ENCODE measurements around the gene SNX21.

SNX21 gene

DNA sequence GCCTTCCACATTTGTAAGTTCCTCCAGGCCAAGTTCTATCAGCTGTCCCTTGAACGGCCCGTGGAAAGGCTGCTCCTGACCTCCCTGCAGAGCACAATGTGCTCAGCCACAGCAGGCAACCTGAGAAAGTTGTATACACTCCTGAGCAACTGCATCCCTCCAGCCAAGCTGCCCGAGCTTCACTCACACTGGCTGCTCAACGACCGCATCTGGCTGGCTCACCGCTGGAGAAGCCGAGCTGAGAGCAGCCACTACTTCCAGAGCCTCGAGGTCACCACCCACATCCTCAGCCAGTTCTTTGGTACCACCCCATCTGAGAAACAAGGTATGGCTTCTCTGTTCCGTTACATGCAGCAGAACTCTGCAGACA lies 49.5 kb downstream of the SNX21 start:
- FAIRE-seq (no peak), DNase-seq (ENCODE audit: insufficient read length, low spot score) (no peak)
- TF ChIP-seq, protein P1, sequence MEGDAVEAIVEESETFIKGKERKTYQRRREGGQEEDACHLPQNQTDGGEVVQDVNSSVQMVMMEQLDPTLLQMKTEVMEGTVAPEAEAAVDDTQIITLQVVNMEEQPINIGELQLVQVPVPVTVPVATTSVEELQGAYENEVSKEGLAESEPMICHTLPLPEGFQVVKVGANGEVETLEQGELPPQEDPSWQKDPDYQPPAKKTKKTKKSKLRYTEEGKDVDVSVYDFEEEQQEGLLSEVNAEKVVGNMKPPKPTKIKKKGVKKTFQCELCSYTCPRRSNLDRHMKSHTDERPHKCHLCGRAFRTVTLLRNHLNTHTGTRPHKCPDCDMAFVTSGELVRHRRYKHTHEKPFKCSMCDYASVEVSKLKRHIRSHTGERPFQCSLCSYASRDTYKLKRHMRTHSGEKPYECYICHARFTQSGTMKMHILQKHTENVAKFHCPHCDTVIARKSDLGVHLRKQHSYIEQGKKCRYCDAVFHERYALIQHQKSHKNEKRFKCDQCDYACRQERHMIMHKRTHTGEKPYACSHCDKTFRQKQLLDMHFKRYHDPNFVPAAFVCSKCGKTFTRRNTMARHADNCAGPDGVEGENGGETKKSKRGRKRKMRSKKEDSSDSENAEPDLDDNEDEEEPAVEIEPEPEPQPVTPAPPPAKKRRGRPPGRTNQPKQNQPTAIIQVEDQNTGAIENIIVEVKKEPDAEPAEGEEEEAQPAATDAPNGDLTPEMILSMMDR (IDR thresholded peaks at IDR 0.05; ENCODE audit: insufficient read depth, missing control alignments) = no peak

DNA sequence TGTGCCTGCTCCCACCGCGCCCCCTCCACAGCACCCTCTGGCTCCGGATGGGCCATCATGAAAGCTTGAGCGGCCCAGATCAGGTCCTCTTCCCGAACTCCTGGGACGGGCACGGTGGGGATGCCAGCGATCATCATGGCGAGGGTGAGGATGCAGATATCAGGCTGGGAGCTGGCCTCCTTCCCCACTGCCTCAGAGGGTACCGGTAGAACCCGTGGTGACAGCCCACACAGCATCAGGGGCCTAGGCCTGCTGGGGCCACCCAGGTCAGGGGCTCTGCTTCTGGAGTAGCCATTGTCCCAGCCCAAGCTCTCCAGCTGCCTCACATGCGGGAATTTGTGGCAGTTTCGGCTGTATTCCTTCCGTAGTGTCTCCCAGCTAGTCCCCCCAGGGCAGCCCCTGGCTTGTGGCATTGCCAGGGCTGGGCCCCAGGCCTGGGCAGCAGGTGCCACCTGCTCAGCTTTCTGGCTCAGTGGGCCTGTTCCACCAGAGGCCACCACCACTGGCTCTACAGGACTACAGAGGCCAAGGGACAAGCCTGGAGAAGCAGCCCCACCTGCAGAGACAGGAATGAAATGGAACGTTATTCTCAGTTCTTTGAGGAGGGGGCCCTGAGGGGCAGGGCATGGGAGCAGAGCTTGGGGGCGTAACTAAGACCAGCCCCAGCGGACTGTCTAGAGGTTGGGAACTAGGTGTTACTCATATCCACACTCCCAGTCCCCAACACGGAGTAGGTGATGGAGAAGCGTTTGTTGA lies 53.2 kb downstream of the SNX21 start:
- FAIRE-seq = no peak
- TF ChIP-seq, protein P1 (IDR thresholded peaks at IDR 0.05; ENCODE audit: insufficient read depth, missing control alignments) = no peak
- no peak for DNase-seq (ENCODE audit: insufficient read length, low spot score)

DNA sequence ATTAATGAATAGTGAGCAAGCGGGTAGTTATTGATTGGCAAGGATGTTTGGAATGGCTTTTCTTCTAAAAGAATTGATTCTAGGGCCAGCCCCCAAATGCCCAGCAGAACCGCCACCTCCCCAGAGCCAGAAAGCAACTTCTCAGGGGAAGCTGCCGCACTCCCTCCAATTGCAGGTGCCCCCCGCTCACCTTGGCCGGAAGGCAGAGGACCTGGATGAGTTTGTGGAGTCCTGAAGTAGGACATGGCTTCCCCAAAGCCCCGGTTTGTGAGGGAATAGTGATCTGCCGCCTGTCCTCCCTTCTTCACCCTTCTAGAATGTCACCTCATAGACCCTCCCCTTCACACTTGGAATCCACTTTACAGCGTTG lies 53.7 kb downstream of the SNX21 start, which contains the start of gene SPATA25:
SPATA25 (minus strand) TSS at position 277 of the 370 bp plus-strand sequence; CDS start at position 245, 32 bp downstream.
- DNase-seq (ENCODE audit: insufficient read length, low spot score) = no peak
- TF ChIP-seq, protein P1 (IDR thresholded peaks at IDR 0.05; ENCODE audit: insufficient read depth, missing control alignments) = no peak
- FAIRE-seq = no peak

DNA sequence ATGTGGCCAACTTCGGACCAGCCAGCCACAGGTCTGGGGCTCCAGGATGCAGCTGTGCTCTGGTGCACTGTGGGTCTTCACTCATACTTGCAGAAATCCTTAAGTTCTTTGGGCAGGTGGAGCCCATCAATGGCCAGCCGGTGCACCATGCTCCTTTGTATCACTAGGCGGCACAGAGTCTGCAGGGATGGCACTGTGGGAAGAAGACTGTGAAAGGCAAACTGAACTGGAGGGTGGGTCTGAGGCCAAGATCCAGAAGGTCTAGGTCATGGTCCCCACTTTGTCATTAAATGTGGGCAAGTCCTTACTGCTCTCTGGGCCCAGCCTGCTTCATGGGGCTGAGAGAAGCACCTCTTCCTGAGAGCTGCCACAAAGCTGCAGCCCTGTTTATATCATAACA lies 55.1 kb downstream of the SNX21 start:
- DNase-seq (ENCODE audit: insufficient read length, low spot score) (no peak), FAIRE-seq (no peak)
- TF ChIP-seq, protein P1 (IDR thresholded peaks at IDR 0.05; ENCODE audit: insufficient read depth, missing control alignments) = no peak

DNA sequence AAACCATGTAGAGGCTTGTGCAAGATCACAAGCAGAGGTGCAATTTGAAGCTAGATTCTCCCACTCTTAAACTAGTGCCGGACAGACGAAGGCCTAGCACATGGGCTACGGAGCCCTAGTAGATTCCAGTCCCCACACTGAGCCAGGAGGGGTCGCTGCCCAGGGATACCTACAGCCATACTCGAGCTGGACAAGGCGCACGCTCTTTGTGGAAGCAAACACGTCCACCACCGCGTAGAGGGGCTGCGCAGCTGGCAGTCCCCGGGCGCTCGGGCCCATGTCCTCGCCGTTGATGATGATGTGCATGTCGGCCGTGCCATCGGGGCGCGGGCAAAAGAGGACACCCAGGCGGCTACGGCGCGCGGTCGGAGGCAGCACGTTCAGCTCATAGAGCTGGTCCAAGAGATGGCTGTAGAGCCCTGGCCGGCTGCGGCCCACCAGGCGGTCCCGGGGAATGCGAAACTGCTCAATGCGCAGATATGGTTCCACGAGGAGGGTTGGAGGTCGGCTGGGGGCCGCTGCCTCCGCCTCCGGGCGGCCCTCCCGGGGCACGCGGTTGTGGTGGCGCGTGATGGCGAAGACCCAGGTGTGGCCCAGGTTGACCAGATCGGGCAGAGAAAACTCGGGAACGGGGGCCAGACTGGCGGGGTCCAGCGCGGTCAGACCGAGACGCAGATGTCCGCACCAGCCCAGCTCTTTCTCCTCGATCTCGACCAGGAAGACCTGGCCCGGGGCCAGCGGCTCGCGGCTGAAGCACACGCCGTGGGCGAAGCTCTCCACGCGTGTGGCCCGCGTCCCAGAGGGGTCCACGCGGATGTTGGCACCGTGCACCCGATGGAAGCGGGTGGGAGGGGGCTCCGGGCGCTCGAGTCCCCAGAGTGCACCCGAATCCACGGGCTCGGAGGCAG lies 56.7 kb downstream of the SNX21 start:
- peak; percentile 85 for DNase-seq (ENCODE audit: insufficient read length, low spot score)
- TF ChIP-seq, protein P1 (IDR thresholded peaks at IDR 0.05; ENCODE audit: insufficient read depth, missing control alignments) = peak; percentile 67
- FAIRE-seq = no peak

DNA sequence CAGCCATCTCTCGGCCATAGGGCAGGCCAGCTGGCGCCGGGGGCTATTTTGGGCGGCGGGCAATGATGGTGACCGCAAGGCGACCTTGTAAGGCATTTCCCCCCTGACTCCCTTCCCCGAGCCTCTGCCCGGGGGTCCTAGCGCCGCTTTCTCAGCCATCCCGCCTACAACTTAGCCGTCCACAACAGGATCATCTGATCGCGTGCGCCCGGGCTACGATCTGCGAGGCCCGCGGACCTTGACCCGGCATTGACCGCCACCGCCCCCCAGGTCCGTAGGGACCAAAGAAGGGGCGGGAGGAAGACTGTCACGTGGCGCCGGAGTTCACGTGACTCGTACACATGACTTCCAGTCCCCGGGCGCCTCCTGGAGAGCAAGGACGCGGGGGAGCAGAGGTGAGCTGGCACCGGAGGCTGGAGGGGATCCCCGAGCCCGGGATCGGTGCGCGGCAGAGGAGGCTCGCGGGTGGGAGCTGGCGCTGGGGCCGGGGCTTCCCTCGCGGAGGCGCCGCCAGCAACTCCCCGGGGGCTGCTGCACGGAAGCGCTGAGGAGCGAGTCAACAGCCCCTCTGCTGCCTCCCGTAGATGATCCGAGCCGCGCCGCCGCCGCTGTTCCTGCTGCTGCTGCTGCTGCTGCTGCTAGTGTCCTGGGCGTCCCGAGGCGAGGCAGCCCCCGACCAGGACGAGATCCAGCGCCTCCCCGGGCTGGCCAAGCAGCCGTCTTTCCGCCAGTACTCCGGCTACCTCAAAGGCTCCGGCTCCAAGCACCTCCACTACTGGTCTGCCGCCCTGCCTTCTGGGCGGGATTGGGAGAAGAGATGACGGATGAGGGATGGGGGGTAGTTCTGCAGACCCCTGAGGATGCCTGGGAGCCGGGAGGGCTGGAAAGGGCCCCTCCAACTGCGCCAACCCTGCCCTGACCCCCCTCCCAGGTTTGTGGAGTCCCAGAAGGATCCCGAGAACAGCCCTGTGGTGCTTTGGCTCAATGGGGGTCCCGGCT lies 57.7 kb downstream of the SNX21 start, which contains the start of the genes CTSA and NEURL2:
CTSA (plus strand) TSS at position 351 of the 999 bp plus-strand sequence; CDS start at position 585, 234 bp downstream.
NEURL2 (minus strand) TSS at position 224 of the 999 bp plus-strand sequence; CDS start at position 7, 217 bp downstream.
- TF ChIP-seq, protein P1 (IDR thresholded peaks at IDR 0.05; ENCODE audit: insufficient read depth, missing control alignments) = peak; percentile 2
- DNase-seq (ENCODE audit: insufficient read length, low spot score) = peak; percentile 99
- FAIRE-seq = no peak

Measured in D721Med (cell line).